HG03108 (cell line): ENCODE results near the gene FCSK.
"Not testable (repeated sequence)": the region's sequence is repeated elsewhere in the genome, so short reads cannot be mapped to it uniquely, and the experiment has no call there.

Experiments used
- ATAC-seq: cut with Tn5 transposase; IDR thresholded peaks from one replicate; pipeline ENCODE4 v1.9.1; 2021; ENCODE audit warnings: moderate library complexity; ENCODE audit not compliant: unreplicated experiment

Gene FCSK

DNA sequence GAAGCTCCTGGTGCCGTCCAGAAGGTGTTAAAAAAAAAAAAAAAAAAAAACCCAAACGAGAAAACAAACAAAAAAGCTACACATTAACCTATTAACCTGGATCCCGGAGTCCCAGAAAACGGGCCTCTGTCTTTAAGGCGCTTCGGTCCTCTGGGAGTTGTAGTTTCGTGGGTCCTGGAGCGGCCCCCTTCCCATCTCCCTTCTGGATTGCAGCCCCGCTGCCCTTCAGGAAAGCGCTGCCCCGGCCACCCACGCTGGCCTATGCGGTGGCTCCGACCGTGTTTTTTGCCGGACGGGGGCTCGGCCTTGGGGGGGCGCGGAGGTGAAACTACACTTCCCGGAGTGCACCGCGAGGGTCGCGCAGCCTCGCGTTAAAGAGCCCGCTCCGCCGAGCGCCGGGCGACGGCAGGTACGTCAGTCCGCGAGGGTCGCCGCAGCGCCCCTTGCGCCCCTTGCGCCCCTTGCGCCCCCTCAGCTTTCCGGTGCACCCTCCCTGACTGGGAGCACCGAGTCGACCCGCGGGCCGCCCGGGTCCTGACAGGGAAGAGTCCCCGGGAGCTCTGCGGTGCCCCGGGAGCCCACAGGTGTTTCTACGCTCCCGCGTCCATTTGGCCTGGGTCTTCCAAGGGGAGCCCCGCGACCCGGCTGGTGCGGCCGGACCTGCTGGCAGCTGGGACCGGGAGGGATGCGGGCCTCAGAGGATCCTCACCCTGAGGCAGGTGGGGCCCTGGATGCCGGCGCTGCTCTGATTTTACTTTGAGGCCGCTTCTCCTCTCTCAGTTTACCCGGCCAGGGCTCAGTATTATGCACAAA, at the start of gene FCSK:
FCSK (plus strand) TSS at position 374 of the 813 bp plus-strand sequence. CDS start 8,596 bp downstream, outside the sequence.
- ATAC-seq, result peak; percentile 83

DNA sequence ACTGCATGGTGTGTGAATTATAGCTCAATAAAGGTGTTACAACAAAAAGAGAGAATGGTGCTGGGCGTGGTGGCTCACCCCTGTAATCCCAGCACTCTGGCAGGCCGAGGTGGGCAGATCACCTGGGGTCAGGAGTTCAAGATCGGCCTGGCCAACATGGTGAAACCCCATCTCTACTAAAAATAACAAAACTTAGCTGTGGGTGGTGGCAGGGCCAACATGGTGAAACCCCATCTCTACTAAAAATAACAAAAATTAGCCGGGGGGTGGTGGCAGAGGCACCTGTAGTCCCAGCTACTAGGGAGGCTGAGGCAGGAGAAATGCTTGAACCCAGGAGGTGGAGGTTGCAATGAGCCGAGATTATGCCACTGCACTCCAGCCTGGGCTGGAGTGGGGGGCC, 48.3 kb upstream of the FCSK start:
- ATAC-seq, result not testable (repeated sequence)

- no peak for ATAC-seq
Measured at GRCh38 chr16:70407811-70408274, 46.6 kb upstream of the FCSK start.

- ATAC-seq, result no peak
Measured at GRCh38 chr16:70410734-70411133, 43.7 kb upstream of the FCSK start.

DNA sequence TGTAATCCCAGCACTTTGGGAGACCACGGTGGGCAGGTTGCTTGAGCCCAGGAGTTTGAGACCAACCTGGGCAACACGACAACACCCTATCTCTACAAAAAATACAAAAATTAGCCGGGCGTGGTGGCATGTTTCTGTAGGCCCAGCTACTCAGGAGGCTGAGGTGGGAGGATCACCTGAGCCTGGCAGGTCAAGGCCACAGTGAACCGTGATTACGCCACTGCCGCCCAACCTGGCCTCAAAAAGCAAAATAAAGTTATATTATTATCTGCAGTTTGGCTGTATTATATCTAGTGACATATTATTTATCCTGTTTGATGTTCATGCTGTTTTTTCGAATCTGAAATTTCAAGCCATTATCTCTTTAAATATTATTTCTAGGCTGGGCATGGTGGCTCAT, 42.0 kb upstream of the FCSK start:
- no peak for ATAC-seq

DNA sequence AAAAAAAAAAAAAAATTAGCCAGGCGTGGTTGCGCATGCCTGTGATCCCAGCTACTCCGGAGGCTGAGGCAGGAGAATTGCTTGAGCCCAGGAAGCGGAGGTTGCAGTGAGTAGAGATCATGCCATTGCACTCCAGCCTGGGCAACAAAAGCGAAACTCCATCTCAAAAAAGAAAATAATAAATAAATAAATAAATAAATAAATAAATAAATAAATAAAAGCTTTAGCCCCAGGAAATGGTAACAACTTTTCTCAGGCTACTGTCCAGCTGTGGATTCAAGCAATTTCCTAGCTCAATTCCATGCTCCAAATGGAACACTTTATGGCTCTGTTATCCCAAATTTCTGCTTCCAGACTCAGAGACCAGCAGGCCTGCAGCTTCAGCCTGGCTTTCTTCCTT, 40.8 kb upstream of the FCSK start:
- not testable (repeated sequence) for ATAC-seq

DNA sequence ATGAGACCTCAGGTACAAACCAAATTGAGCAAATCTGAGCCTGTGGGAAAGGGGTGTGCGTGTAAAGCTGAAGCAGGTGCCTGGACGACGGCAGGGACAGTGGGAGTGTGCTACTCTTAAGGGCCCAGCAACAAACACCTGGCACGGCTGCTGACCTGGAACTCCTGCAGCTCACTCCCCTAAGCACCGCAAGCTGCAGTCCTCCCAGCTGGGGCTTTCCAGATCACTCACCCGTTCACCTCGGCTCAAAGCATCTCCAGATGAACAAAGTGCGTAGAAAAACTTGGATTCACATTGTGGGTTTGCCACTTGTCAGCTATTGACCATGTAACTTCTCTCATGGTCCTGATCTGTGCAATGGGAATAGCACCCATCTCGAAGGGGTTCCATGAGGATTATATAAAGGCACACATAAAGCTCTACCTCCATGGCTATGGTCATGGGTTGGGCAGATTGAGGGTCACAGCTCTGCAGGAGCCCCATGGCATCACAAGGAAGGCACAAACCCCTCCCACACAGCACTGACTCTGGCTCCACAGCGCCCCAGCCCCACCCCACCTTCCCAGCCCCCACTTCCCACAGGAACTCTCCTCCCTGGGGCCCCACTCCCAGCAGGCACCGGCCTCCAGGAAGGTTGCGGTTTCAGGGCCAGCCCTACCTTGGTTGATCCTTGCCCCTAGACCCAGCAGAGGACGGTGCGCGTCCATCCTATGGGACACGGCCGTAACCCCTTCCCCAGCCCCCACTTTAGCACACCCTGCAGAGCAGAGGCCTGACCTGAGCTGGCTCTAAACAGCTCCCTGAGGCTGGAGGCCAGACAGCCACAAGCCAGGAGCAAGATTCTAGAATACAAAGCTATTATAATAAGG, 37.4 kb upstream of the FCSK start:
- peak; percentile 75 for ATAC-seq

DNA sequence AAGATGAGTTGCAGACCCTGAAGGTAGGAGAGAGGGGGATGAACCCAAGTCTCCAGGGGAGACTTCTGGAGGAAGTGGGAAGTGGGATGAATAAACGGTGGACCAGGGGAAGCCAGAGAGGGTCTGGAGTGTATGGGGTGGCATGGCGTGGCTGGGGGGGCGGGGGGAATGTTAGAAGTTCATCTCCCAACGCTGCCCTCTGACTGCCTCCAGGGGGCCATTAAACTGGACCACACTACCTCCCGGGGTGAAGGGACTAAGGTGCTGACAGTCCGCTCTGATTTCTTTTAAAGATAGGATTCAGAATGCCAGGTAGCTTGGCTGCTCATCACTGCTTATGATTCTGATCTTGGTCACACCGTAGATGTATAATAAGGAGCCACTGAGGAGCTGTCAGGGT, 36.7 kb upstream of the FCSK start:
- ATAC-seq, result no peak

DNA sequence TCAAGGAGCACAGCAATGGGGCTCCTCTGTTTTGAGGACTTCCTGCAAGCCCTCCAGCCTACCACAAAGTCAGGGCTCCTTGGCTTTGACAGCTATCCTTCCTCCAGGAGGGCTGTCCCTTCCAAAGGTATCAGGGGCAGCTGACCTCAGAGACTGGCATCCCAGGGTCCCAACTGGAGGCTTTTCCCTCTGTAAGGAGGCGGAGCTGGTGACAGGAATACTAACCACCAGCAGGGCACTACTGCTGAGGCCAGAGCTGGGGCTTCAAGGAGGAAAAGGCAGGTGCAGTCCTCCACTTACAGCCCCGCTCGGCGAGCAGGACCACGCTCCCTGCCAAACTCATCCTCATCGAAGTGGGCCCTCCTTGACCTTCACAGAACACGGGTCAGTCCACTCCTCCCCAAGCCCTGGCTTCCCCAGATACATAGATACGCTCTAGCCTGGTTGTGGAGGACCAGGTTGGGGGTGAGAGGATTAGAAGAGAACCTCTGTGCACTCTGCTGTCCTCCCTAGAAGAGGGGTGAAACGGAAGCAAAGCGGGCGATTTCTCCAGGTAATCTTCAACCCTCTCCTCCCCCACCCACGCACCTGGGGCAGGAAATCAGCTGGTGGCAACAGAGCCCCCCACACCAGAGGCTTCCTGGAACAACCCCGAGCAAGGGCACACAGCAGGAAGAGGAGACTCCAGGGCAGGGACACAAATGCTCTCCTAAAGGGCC, 36.0 kb upstream of the FCSK start:
- ATAC-seq, result no peak

- ATAC-seq, result no peak
Measured at GRCh38 chr16:70418993-70419318, 35.4 kb upstream of the FCSK start.

- no peak for ATAC-seq
Measured at GRCh38 chr16:70419384-70420327, 34.7 kb upstream of the FCSK start.

DNA sequence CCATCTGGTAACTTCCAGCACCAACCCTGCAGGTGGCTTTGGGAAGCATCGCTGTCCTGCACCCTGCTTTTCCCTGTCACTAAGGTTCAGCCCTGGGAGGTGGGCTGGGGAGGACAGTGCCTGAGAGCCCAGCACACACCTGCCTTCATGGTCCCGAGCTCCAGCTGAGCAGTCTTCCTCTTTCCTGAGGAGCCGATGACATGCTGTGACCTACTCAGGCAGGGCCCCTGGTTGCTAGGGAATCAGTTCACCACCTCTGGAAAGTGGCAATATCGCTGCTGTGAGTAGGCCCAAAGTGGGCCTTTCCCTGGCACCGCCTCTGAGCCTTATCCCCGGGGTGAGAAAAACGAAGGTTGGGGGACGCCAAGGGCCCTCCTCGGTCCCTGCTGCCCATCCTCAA, 33.4 kb upstream of the FCSK start:
- ATAC-seq, result no peak

GRCh38 chr16:70421473-70422311, 32.7 kb upstream of the FCSK start:
- no peak for ATAC-seq

DNA sequence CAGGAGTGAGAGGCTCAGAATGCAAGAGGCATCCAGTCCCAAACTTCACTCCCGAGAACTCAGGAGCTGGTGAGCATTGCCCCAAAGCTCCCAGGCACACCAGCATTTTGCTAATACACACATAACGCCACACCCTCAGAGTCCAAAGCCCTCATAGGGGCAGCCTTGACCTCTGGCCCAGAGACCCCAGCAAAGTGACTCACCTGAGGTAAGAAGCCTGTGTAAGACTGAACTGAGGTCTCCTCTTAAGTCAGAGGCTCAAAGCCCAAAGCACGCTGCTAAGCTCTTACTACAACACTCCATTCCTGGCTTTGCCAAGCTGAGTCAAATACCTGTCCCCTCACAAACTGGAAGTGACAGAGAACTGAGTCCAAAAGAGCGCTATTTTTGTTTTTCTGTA, 31.9 kb upstream of the FCSK start:
- no peak for ATAC-seq

GRCh38 chr16:70427786-70428177, 26.6 kb upstream of the FCSK start:
- no peak for ATAC-seq

DNA sequence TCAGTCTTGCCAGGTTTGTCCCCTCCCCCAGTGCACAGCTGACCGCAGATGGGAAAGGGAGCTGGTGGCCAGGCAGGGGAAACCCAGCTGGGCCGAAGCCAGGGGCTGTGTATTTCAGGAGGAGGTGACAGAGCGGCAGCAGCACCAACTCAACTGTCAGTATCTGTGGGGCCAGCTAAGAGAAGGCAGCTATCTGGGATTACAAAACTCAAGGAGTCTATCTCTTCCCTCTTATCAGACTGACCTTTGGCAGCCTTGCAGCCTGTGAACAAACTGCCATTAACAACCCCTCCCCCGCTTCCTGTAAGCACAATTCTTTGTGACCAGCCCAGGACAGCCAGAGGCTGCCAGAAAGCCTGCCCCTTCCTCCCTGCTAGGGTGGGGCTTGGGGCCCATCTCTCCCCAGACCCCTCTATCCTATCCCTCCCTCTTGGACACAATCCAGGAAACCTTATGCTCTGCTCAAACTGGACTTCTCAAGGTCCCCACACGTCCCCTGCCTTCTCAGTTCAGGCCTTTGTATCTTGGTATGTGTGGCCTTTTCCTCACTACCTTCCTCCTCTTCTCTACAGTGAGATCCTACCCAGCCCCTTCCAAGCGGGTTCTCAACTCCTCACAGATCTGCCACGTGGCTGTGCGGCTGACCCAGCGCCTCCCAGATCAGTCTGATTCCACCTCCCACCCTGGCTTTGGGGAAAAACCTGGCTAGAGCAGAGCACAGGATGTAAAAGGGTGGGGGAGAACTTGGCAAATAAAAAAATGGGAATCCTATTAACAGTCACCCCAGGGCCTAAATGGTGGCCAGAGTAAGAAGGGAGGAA, 26.0 kb upstream of the FCSK start:
- peak; percentile 28 for ATAC-seq

GRCh38 chr16:70429888-70430666, 24.3 kb upstream of the FCSK start:
- ATAC-seq, result no peak
